ENCODE results near the gene HSH2D.

- TF ChIP-seq SNAI2 (CRISPR knock-in tag; IDR thresholded peaks at IDR 0.05) (no peak), ZFP3 (CRISPR knock-in tag; IDR thresholded peaks at IDR 0.05) (no peak), POU6F1 (CRISPR knock-in tag; IDR thresholded peaks at IDR 0.05; ENCODE audit: borderline replicate concordance, low read depth) (no peak), ARNTL (CRISPR knock-in tag; IDR thresholded peaks at IDR 0.05; ENCODE audit: borderline replicate concordance, low read depth) (no peak), GLIS3 (CRISPR knock-in tag; IDR thresholded peaks at IDR 0.05) (no peak), CREB5 (CRISPR knock-in tag; IDR thresholded peaks at IDR 0.05; ENCODE audit: low read depth) (no peak), PATZ1 (CRISPR knock-in tag; IDR thresholded peaks at IDR 0.05; ENCODE audit: borderline replicate concordance) (no peak)
These were observed 18.4 kb downstream of the HSH2D start for GRCh38 chr19:16161840-16162239.

Data from SK-N-SH treated with all-trans-retinoic acid at 6 μM for 48 hours (cell line).